NCI-H2171 (cell line): ENCODE data around the gene IHH.
A peak's percentile ranks its signal among the peaks of the same experiment; 100 is the strongest.

ENCODE experiments used
- DNase-seq: peaks from one replicate; lab custom pipeline; 2025; lab: John Stamatoyannopoulos, UW

Gene IHH

GRCh38 chr2:219073413-219074129, 12.8 kb upstream of the IHH start:
- peak; percentile 62 for DNase-seq

GRCh38 chr2:219072741-219073250, 12.1 kb upstream of the IHH start:
- no peak for DNase-seq

- DNase-seq = no peak
Measured at GRCh38 chr2:219071131-219071816, 10.6 kb upstream of the IHH start.

GRCh38 chr2:219065484-219065883, 4.8 kb upstream of the IHH start:
- DNase-seq = no peak

GRCh38 chr2:219062081-219062480, 1.4 kb upstream of the IHH start:
- no peak for DNase-seq

GRCh38 chr2:219059725-219060682, 717 bp downstream of the IHH start:
- DNase-seq = no peak

GRCh38 chr2:219059375-219059724, 1.4 kb downstream of the IHH start:
- DNase-seq = no peak

GRCh38 chr2:219058541-219059374, 2.0 kb downstream of the IHH start:
- no peak for DNase-seq

- peak; percentile 52 for DNase-seq
Measured at GRCh38 chr2:219057709-219058540, 2.8 kb downstream of the IHH start.

GRCh38 chr2:219056896-219057708, 3.6 kb downstream of the IHH start:
- no peak for DNase-seq

- DNase-seq = no peak
Measured at GRCh38 chr2:219056176-219056895, 4.4 kb downstream of the IHH start.

GRCh38 chr2:219054956-219055903, 5.5 kb downstream of the IHH start:
- no peak for DNase-seq

- no peak for DNase-seq
Measured at GRCh38 chr2:219049282-219049681, 11.4 kb downstream of the IHH start.

GRCh38 chr2:219045937-219046550, 14.7 kb downstream of the IHH start:
- no peak for DNase-seq

- DNase-seq = no peak
Measured at GRCh38 chr2:219042750-219043149, 18.0 kb downstream of the IHH start.

GRCh38 chr2:219042157-219042556, 18.6 kb downstream of the IHH start:
- no peak for DNase-seq

GRCh38 chr2:219041252-219041651, 19.5 kb downstream of the IHH start, which contains the start of gene CFAP65:
TSS of gene CFAP65 (minus strand) at chr2:219041516. CDS start at chr2:219039048, 2,468 bp downstream.
- DNase-seq = peak; percentile 22
